ENCODE data around the gene CNTNAP2.

The CNTNAP2 gene

GRCh38 chr7:148230296-148230695 is 2113.7 kb downstream of the CNTNAP2 start:
- Histone ChIP-seq H3K4me1 (ENCODE audit: control insufficient read depth in 2 of 2, insufficient read depth in 2 of 2, low read length in 2 of 2) (peaks cover 0 to 3% of the 10 kb centered on the region in 2 donors), H3K27me3 (ENCODE audit: control insufficient read depth in 2 of 2, insufficient read depth in 2 of 2, low read length in 2 of 2) (no peaks in the 10 kb centered on the region), H3K36me3 (ENCODE audit: control insufficient read depth in 2 of 2, insufficient read depth in 2 of 2, low read length in 2 of 2) (no peaks in the 10 kb centered on the region), H3K4me3 (ENCODE audit: low read length in 2 of 2) (no peak overlapping the region), H3K9ac (ENCODE audit: low read depth in 1 of 2, low read length in 2 of 2) (no peak overlapping the region), H3K9me3 (ENCODE audit: control insufficient read depth in 2 of 2, low read length in 2 of 2) (no peaks in the 10 kb centered on the region), H3K27ac (ENCODE audit: low read depth in 2 of 2, low read length in 2 of 2) (no peak overlapping the region)

- Histone ChIP-seq H3K4me3 (ENCODE audit: low read length in 2 of 2) (no peak overlapping the region), H3K9ac (ENCODE audit: low read depth in 1 of 2, low read length in 2 of 2) (no peak overlapping the region), H3K9me3 (ENCODE audit: control insufficient read depth in 2 of 2, low read length in 2 of 2) (no peaks in the 10 kb centered on the region), H3K36me3 (ENCODE audit: control insufficient read depth in 2 of 2, insufficient read depth in 2 of 2, low read length in 2 of 2) (no peaks in the 10 kb centered on the region), H3K27me3 (ENCODE audit: control insufficient read depth in 2 of 2, insufficient read depth in 2 of 2, low read length in 2 of 2) (no peaks in the 10 kb centered on the region), H3K27ac (ENCODE audit: low read depth in 2 of 2, low read length in 2 of 2) (no peak overlapping the region), H3K4me1 (ENCODE audit: control insufficient read depth in 2 of 2, insufficient read depth in 2 of 2, low read length in 2 of 2) (peaks cover 0 to 3% of the 10 kb centered on the region in 2 donors)
Observed at GRCh38 chr7:148230883-148231282, 2114.3 kb downstream of the CNTNAP2 start.

GRCh38 chr7:148232784-148233183 is 2116.2 kb downstream of the CNTNAP2 start:
- peaks cover 0 to 3% of the 10 kb centered on the region in 2 donors for H3K4me1 ChIP-seq (ENCODE audit: control insufficient read depth in 2 of 2, insufficient read depth in 2 of 2, low read length in 2 of 2)
- peaks cover 0 to 2% of the 10 kb centered on the region in 2 donors for H3K9me3 ChIP-seq (ENCODE audit: control insufficient read depth in 2 of 2, low read length in 2 of 2)
- no peak overlapping the region for H3K27ac ChIP-seq (ENCODE audit: low read depth in 2 of 2, low read length in 2 of 2)
- H3K4me3 ChIP-seq (ENCODE audit: low read length in 2 of 2): no peak overlapping the region
- no peaks in the 10 kb centered on the region for H3K27me3 ChIP-seq (ENCODE audit: control insufficient read depth in 2 of 2, insufficient read depth in 2 of 2, low read length in 2 of 2)
- H3K36me3 ChIP-seq (ENCODE audit: control insufficient read depth in 2 of 2, insufficient read depth in 2 of 2, low read length in 2 of 2): no peaks in the 10 kb centered on the region
- no peak overlapping the region for H3K9ac ChIP-seq (ENCODE audit: low read depth in 1 of 2, low read length in 2 of 2)

- H3K27me3 ChIP-seq (ENCODE audit: control insufficient read depth in 2 of 2, insufficient read depth in 2 of 2, low read length in 2 of 2): peaks cover 0 to 2% of the 10 kb centered on the region in 2 donors
- H3K9ac ChIP-seq (ENCODE audit: low read depth in 1 of 2, low read length in 2 of 2): no peak overlapping the region
- no peaks in the 10 kb centered on the region for H3K36me3 ChIP-seq (ENCODE audit: control insufficient read depth in 2 of 2, insufficient read depth in 2 of 2, low read length in 2 of 2)
- H3K4me3 ChIP-seq (ENCODE audit: low read length in 2 of 2): no peak overlapping the region
- H3K4me1 ChIP-seq (ENCODE audit: control insufficient read depth in 2 of 2, insufficient read depth in 2 of 2, low read length in 2 of 2): peaks cover 0 to 3% of the 10 kb centered on the region in 2 donors
- peaks cover 0 to 2% of the 10 kb centered on the region in 2 donors for H3K9me3 ChIP-seq (ENCODE audit: control insufficient read depth in 2 of 2, low read length in 2 of 2)
- no peak overlapping the region for H3K27ac ChIP-seq (ENCODE audit: low read depth in 2 of 2, low read length in 2 of 2)
Observed at GRCh38 chr7:148234715-148235114, 2118.1 kb downstream of the CNTNAP2 start.

- peaks cover 0 to 4% of the 10 kb centered on the region in 2 donors for H3K27me3 ChIP-seq (ENCODE audit: control insufficient read depth in 2 of 2, insufficient read depth in 2 of 2, low read length in 2 of 2)
- H3K9me3 ChIP-seq (ENCODE audit: control insufficient read depth in 2 of 2, low read length in 2 of 2): peaks cover 0 to 2% of the 10 kb centered on the region in 2 donors
- no peak overlapping the region for H3K4me3 ChIP-seq (ENCODE audit: low read length in 2 of 2)
- peaks cover 0 to 3% of the 10 kb centered on the region in 2 donors for H3K4me1 ChIP-seq (ENCODE audit: control insufficient read depth in 2 of 2, insufficient read depth in 2 of 2, low read length in 2 of 2)
- H3K27ac ChIP-seq (ENCODE audit: low read depth in 2 of 2, low read length in 2 of 2): no peak overlapping the region
- no peak overlapping the region for H3K9ac ChIP-seq (ENCODE audit: low read depth in 1 of 2, low read length in 2 of 2)
- no peaks in the 10 kb centered on the region for H3K36me3 ChIP-seq (ENCODE audit: control insufficient read depth in 2 of 2, insufficient read depth in 2 of 2, low read length in 2 of 2)
Observed at GRCh38 chr7:148238761-148239325, 2122.2 kb downstream of the CNTNAP2 start.

GRCh38 chr7:148241700-148242293 is 2125.2 kb downstream of the CNTNAP2 start:
- Histone ChIP-seq H3K4me3 (ENCODE audit: low read length in 2 of 2) (no peak overlapping the region), H3K27ac (ENCODE audit: low read depth in 2 of 2, low read length in 2 of 2) (no peak overlapping the region), H3K27me3 (ENCODE audit: control insufficient read depth in 2 of 2, insufficient read depth in 2 of 2, low read length in 2 of 2) (peaks cover 3 to 4% of the 10 kb centered on the region in 2 donors), H3K36me3 (ENCODE audit: control insufficient read depth in 2 of 2, insufficient read depth in 2 of 2, low read length in 2 of 2) (no peaks in the 10 kb centered on the region), H3K9me3 (ENCODE audit: control insufficient read depth in 2 of 2, low read length in 2 of 2) (peaks cover 0 to 1% of the 10 kb centered on the region in 2 donors), H3K4me1 (ENCODE audit: control insufficient read depth in 2 of 2, insufficient read depth in 2 of 2, low read length in 2 of 2) (peaks cover 0 to 3% of the 10 kb centered on the region in 2 donors), H3K9ac (ENCODE audit: low read depth in 1 of 2, low read length in 2 of 2) (no peak overlapping the region)

GRCh38 chr7:148242294-148242821 is 2125.8 kb downstream of the CNTNAP2 start:
- H3K4me1 ChIP-seq (ENCODE audit: control insufficient read depth in 2 of 2, insufficient read depth in 2 of 2, low read length in 2 of 2): peaks cover 0 to 3% of the 10 kb centered on the region in 2 donors
- peaks cover 3 to 4% of the 10 kb centered on the region in 2 donors for H3K27me3 ChIP-seq (ENCODE audit: control insufficient read depth in 2 of 2, insufficient read depth in 2 of 2, low read length in 2 of 2)
- H3K27ac ChIP-seq (ENCODE audit: low read depth in 2 of 2, low read length in 2 of 2): no peak overlapping the region
- H3K4me3 ChIP-seq (ENCODE audit: low read length in 2 of 2): peak overlapping the region in 1 of 2 donors; percentile 23
- no peaks in the 10 kb centered on the region for H3K36me3 ChIP-seq (ENCODE audit: control insufficient read depth in 2 of 2, insufficient read depth in 2 of 2, low read length in 2 of 2)
- no peaks in the 10 kb centered on the region for H3K9me3 ChIP-seq (ENCODE audit: control insufficient read depth in 2 of 2, low read length in 2 of 2)
- no peak overlapping the region for H3K9ac ChIP-seq (ENCODE audit: low read depth in 1 of 2, low read length in 2 of 2)

GRCh38 chr7:148245381-148245780 is 2128.8 kb downstream of the CNTNAP2 start:
- Histone ChIP-seq H3K27me3 (ENCODE audit: control insufficient read depth in 2 of 2, insufficient read depth in 2 of 2, low read length in 2 of 2) (peaks cover 0 to 3% of the 10 kb centered on the region in 2 donors), H3K9ac (ENCODE audit: low read depth in 1 of 2, low read length in 2 of 2) (no peak overlapping the region), H3K36me3 (ENCODE audit: control insufficient read depth in 2 of 2, insufficient read depth in 2 of 2, low read length in 2 of 2) (no peaks in the 10 kb centered on the region), H3K9me3 (ENCODE audit: control insufficient read depth in 2 of 2, low read length in 2 of 2) (no peaks in the 10 kb centered on the region), H3K4me1 (ENCODE audit: control insufficient read depth in 2 of 2, insufficient read depth in 2 of 2, low read length in 2 of 2) (peaks cover 0 to 3% of the 10 kb centered on the region in 2 donors), H3K27ac (ENCODE audit: low read depth in 2 of 2, low read length in 2 of 2) (no peak overlapping the region), H3K4me3 (ENCODE audit: low read length in 2 of 2) (no peak overlapping the region)

GRCh38 chr7:148253629-148254028 is 2137.0 kb downstream of the CNTNAP2 start:
- Histone ChIP-seq H3K27me3 (ENCODE audit: control insufficient read depth in 2 of 2, insufficient read depth in 2 of 2, low read length in 2 of 2) (no peaks in the 10 kb centered on the region), H3K9me3 (ENCODE audit: control insufficient read depth in 2 of 2, low read length in 2 of 2) (peaks cover 0 to 3% of the 10 kb centered on the region in 2 donors), H3K4me1 (ENCODE audit: control insufficient read depth in 2 of 2, insufficient read depth in 2 of 2, low read length in 2 of 2) (no peaks in the 10 kb centered on the region), H3K9ac (ENCODE audit: low read depth in 1 of 2, low read length in 2 of 2) (no peak overlapping the region), H3K4me3 (ENCODE audit: low read length in 2 of 2) (no peak overlapping the region), H3K36me3 (ENCODE audit: control insufficient read depth in 2 of 2, insufficient read depth in 2 of 2, low read length in 2 of 2) (no peaks in the 10 kb centered on the region), H3K27ac (ENCODE audit: low read depth in 2 of 2, low read length in 2 of 2) (no peak overlapping the region)

GRCh38 chr7:148255333-148255732 is 2138.7 kb downstream of the CNTNAP2 start:
- Histone ChIP-seq H3K36me3 (ENCODE audit: control insufficient read depth in 2 of 2, insufficient read depth in 2 of 2, low read length in 2 of 2) (no peaks in the 10 kb centered on the region), H3K27ac (ENCODE audit: low read depth in 2 of 2, low read length in 2 of 2) (no peak overlapping the region), H3K9ac (ENCODE audit: low read depth in 1 of 2, low read length in 2 of 2) (no peak overlapping the region), H3K27me3 (ENCODE audit: control insufficient read depth in 2 of 2, insufficient read depth in 2 of 2, low read length in 2 of 2) (no peaks in the 10 kb centered on the region), H3K4me3 (ENCODE audit: low read length in 2 of 2) (no peak overlapping the region), H3K4me1 (ENCODE audit: control insufficient read depth in 2 of 2, insufficient read depth in 2 of 2, low read length in 2 of 2) (no peaks in the 10 kb centered on the region), H3K9me3 (ENCODE audit: control insufficient read depth in 2 of 2, low read length in 2 of 2) (peaks cover 0 to 3% of the 10 kb centered on the region in 2 donors)
